ENCODE measurements around the gene ZNF487.

ZNF487 gene

GRCh38 chr10:43524434-43525247 lies 87.7 kb downstream of the ZNF487 start:
- DNase-seq (ENCODE audit: low spot score) = no peak

All from Ammon's horn (tissue), 1 donor.